ENCODE measurements around the gene TM7SF3. TPM values are rescaled to one million over a fixed set of nuclear protein-coding genes. Genes with fewer than 3 reads are reported as not detected.

The TM7SF3 gene
- total RNA-seq, 1 experiment from 2014 or later: 114 TPM

DNA sequence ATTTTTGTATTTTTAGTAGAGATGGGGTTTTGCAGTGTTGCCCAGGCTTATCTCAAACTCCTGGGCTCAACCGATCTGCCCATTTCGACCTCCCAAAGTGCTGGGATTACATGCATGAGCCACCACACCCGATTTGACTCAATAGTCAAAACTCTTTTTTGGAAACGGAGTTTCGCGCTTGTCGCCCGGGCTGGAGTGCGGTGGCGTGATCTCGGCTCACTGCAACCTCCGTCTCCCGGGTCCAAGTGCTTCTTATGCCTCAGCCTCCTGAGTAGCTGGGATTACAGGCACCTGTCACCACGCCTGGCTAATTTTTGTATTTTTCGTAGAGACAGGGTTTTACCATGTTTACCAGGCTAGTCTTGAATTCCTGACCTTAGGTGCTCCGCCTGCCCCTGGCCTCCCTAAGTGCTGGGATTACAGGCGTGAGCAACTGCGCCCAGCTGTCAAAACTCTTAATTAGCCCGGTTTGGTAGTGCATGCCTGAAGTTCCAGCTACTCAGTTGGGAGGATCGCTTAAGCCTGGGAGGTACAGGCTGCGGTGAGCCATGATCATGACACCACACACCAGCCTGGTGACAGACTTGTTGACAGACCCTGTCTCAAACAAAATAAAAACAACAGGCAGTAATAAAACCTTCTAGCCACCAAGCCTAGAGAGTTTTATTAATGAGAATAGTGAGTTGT lies 20.6 kb upstream of the TM7SF3 start:
- Histone ChIP-seq H3K27ac (ENCODE audit: low read length) (no peak overlapping the region), H2AFZ (ENCODE audit: low read length) (no peak overlapping the region), H3K27me3 (ENCODE audit: low read length) (no peaks in the 10 kb centered on the region), H3K9ac (ENCODE audit: low read length) (no peak overlapping the region), H3F3A (ENCODE audit: low read length, unreplicated experiment) (no peaks in the 10 kb centered on the region), H3K4me3 (ENCODE audit: low read length) (no peak overlapping the region), H3K9me2 (replicated peaks; ENCODE audit: low read length) (no peaks in the 10 kb centered on the region), H4K20me1 (ENCODE audit: low read length) (no peaks in the 10 kb centered on the region), H3K4me2 (ENCODE audit: low read length) (no peak overlapping the region), H3K9me3 (ENCODE audit: low read length) (no peaks in the 10 kb centered on the region), H3K36me3 (ENCODE audit: low read depth, low read length) (peaks cover 28% of the 10 kb centered on the region), H3K4me1 (ENCODE audit: insufficient read depth, low read length) (no peaks in the 10 kb centered on the region), H3K79me2 (ENCODE audit: low read length) (no peaks in the 10 kb centered on the region)
- POLR2A ChIA-PET (ENCODE audit: unreplicated experiment): no interaction called here
- ATAC-seq: no peak
- BruUV-seq (replicated peaks): no TSS peak
- intact Hi-C loops (cut with micrococcal nuclease): loop anchor here (5.0 kb wide), 2 partner anchors 273 to 348 kb away; no protein-coding TSS in a partner anchor
- CTCF ChIA-PET: interaction anchor here (0.6 kb wide), 1 partner anchor 260 kb away, joined by 3 read pairs; no protein-coding TSS in a partner anchor
- TF ChIP-seq EZH2phosphoT487 (IDR thresholded peaks at IDR 0.05; ENCODE audit: borderline replicate concordance, low read length) (no peak), EZH2 (IDR thresholded peaks at IDR 0.05; ENCODE audit: low read length, unreplicated experiment) (no peak)
- TF ChIP-seq, protein P1, sequence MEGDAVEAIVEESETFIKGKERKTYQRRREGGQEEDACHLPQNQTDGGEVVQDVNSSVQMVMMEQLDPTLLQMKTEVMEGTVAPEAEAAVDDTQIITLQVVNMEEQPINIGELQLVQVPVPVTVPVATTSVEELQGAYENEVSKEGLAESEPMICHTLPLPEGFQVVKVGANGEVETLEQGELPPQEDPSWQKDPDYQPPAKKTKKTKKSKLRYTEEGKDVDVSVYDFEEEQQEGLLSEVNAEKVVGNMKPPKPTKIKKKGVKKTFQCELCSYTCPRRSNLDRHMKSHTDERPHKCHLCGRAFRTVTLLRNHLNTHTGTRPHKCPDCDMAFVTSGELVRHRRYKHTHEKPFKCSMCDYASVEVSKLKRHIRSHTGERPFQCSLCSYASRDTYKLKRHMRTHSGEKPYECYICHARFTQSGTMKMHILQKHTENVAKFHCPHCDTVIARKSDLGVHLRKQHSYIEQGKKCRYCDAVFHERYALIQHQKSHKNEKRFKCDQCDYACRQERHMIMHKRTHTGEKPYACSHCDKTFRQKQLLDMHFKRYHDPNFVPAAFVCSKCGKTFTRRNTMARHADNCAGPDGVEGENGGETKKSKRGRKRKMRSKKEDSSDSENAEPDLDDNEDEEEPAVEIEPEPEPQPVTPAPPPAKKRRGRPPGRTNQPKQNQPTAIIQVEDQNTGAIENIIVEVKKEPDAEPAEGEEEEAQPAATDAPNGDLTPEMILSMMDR (conservative IDR thresholded peaks at IDR 0.05; ENCODE audit: low read depth, low read length): no peak
- DNase-seq: no peak

DNA sequence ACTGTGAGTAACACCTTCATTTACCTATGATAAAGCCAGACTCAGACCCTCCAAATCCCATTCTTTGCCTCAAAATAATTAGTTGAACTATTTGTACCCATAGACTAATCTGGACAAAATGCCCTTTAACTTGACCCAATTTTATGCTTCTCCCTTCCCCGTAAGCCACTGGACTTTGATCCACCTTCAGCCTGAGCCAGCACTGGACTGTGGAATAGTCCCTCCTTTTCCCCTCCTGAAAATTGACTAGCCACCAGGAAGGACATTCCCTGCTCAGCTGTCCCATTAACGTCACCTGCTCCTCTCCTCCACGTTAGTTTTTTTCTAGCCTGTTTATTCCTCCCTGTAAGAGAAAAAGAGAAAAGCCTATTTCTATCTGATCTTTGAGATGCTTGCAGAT lies 18.5 kb upstream of the TM7SF3 start:
- Histone ChIP-seq H3F3A (ENCODE audit: low read length, unreplicated experiment) (no peaks in the 10 kb centered on the region), H3K79me2 (ENCODE audit: low read length) (no peaks in the 10 kb centered on the region), H3K9ac (ENCODE audit: low read length) (no peak overlapping the region), H4K20me1 (ENCODE audit: low read length) (no peaks in the 10 kb centered on the region), H3K36me3 (ENCODE audit: low read depth, low read length) (peaks cover 49% of the 10 kb centered on the region), H3K4me3 (ENCODE audit: low read length) (no peak overlapping the region), H3K27ac (ENCODE audit: low read length) (no peak overlapping the region), H2AFZ (ENCODE audit: low read length) (no peak overlapping the region), H3K27me3 (ENCODE audit: low read length) (no peaks in the 10 kb centered on the region), H3K9me3 (ENCODE audit: low read length) (no peaks in the 10 kb centered on the region), H3K4me2 (ENCODE audit: low read length) (no peak overlapping the region), H3K9me2 (replicated peaks; ENCODE audit: low read length) (no peaks in the 10 kb centered on the region), H3K4me1 (ENCODE audit: insufficient read depth, low read length) (no peaks in the 10 kb centered on the region)
- intact Hi-C loops (cut with micrococcal nuclease): no loop called here
- ChIA-PET CTCF (no interaction called here), POLR2A (ENCODE audit: unreplicated experiment) (no interaction called here)
- TF ChIP-seq EZH2 (IDR thresholded peaks at IDR 0.05; ENCODE audit: low read length, unreplicated experiment) (no peak), EZH2phosphoT487 (IDR thresholded peaks at IDR 0.05; ENCODE audit: borderline replicate concordance, low read length) (no peak)
- TF ChIP-seq, protein P1 (conservative IDR thresholded peaks at IDR 0.05; ENCODE audit: low read depth, low read length): no peak
- no peak for DNase-seq
- no TSS peak for BruUV-seq (replicated peaks)
- no peak for ATAC-seq

DNA sequence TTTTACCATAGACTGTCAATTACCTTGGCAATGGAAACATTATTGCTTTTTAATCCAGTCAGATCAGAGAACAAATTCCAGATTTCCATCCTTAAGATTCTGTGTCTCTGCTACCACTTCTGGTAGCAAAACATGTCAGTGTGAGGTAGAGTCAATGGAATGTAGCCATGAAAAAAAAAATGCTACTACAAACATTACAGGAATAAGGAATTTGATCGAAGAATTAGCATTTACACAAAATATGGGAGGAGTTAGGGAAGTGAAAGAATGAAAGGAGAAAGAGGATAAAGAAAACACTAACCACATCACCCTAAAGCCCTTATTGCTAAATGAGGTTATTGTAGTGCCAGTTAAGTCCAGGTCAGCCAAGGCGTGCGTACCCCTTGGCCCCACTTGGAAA lies 17.3 kb upstream of the TM7SF3 start:
- no TSS peak for BruUV-seq (replicated peaks)
- Histone ChIP-seq H3K9me2 (replicated peaks; ENCODE audit: low read length) (no peaks in the 10 kb centered on the region), H4K20me1 (ENCODE audit: low read length) (no peaks in the 10 kb centered on the region), H3K9me3 (ENCODE audit: low read length) (no peaks in the 10 kb centered on the region), H3K36me3 (ENCODE audit: low read depth, low read length) (peaks cover 55% of the 10 kb centered on the region), H3K27ac (ENCODE audit: low read length) (no peak overlapping the region), H3K4me2 (ENCODE audit: low read length) (no peak overlapping the region), H3K9ac (ENCODE audit: low read length) (no peak overlapping the region), H3K27me3 (ENCODE audit: low read length) (no peaks in the 10 kb centered on the region), H2AFZ (ENCODE audit: low read length) (no peak overlapping the region), H3F3A (ENCODE audit: low read length, unreplicated experiment) (no peaks in the 10 kb centered on the region), H3K4me3 (ENCODE audit: low read length) (no peak overlapping the region), H3K4me1 (ENCODE audit: insufficient read depth, low read length) (no peaks in the 10 kb centered on the region), H3K79me2 (ENCODE audit: low read length) (peaks cover 2% of the 10 kb centered on the region; the same call in 1 of the 2 replicates)
- intact Hi-C loops (cut with micrococcal nuclease): no loop called here
- CTCF ChIA-PET: no interaction called here
- no peak for ATAC-seq
- POLR2A ChIA-PET (ENCODE audit: unreplicated experiment): no interaction called here
- no peak for DNase-seq
- TF ChIP-seq, protein P1 (conservative IDR thresholded peaks at IDR 0.05; ENCODE audit: low read depth, low read length): no peak
- TF ChIP-seq EZH2 (IDR thresholded peaks at IDR 0.05; ENCODE audit: low read length, unreplicated experiment): no peak
- no peak for TF ChIP-seq EZH2phosphoT487 (IDR thresholded peaks at IDR 0.05; ENCODE audit: borderline replicate concordance, low read length)
